Neural progenitor cell (in vitro differentiated cells): ENCODE results near the gene HDAC4.

Source experiments
- CTCF ChIP-seq: fragments of 200-600 bp; sonication (generic); IDR thresholded peaks from 2 replicates; pipeline ENCODE4 v1.5.1; 2017; ENCODE audit warnings: antibody characterized with exemption, mild to moderate bottlenecking
- EZH2 ChIP-seq: fragments of 200-600 bp; sonication (generic); IDR thresholded peaks from 2 replicates; pipeline ENCODE4 v1.6.1; 2017; ENCODE audit warnings: antibody characterized with exemption, mild to moderate bottlenecking, moderate library complexity
- EZH2phosphoT487 ChIP-seq: fragments of 200-600 bp; sonication (generic); IDR thresholded peaks from 2 replicates; pipeline ENCODE4 v1.6.1; 2017; ENCODE audit warnings: antibody characterized with exemption

- TF ChIP-seq CTCF (no peak), EZH2 (no peak), EZH2phosphoT487 (no peak)
Observed at GRCh38 chr2:239223310-239224198, 177.3 kb downstream of the HDAC4 start.
